ENCODE measurements around the gene PGS1.

The PGS1 gene

DNA sequence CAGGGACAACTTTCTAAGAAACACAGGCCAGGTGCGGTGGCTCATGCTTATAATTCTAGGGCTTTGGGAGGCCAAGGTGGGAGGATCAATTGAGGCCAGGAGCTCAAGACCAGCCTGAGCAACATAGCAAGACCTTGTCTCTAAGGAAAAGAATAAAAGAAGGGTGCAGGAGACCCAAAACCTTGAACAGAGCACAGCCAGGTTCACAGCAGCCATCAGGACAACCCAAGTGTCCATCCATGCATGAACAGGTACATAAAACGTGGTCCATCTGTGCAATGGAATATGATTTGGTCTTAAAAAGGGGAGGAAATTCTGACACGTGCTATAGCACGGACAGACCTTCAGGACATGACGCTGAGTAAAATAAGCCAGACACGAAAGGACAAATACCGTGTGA is 91.0 kb downstream of the PGS1 start:
- DNase-seq (ENCODE audit: extremely low read depth in 1 of 2, low read depth in 1 of 2): no peak

DNA sequence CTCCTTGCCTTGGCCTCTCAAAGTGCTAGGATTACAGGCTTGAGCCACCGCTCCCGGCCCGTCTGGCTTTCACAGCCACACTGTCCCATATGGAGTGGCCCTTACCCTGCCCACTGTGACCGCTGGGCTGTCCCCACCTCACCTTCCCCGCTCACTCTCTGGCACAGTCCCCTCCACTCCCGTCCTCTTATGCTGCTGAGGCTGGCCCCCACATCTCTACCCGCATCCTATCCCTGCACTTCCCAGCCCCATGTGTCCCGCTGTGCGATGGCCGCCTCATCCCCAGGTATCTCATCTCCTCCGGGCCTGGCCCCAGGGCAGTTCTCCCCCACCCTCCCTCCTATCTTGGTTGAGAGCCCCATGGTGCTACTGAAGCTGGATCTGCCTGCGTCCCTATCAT is 93.2 kb downstream of the PGS1 start:
- DNase-seq (ENCODE audit: extremely low read depth in 1 of 2, low read depth in 1 of 2): no peak

DNA sequence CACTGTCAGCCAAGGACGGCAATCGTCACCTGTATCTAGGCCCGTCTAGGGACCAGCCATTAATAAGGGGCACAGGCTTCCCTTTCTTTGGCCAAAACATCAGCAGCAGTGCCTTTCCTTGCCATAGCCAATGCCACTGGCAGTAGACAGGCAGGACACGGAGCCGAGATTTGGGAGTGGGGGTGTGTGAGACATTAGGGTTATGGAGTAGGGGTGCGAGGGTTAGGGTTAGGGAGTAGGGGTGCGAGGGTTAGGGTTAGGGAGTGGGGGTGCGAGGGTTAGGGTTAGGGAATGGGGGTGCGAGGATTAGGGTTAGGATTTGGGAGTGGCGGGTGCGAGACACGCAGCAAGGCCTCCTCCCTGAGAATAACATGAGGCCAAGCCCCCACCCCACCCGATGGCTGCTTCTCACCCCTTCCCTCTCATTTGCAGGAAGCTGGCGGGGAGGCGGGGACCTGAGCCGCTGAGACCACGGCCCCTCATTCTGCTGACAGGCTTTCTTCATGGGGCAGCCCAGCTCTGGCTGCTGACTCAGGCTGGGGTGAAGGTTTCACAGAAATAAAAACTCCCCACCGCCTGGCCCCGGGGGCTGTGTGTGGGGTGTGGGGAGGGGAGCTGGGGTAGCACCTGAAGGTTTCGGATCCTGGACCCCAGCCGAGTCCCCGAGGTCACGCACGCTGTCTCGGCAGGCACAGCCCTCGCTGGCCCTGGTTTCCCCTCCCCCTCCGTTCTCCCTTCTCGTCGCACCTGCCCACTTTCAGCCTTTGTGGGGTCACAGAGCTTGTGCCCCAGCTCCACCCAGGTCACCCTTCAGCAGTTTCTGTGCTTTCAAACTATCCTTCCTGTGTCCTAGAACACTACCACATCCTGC is 93.8 kb downstream of the PGS1 start:
- DNase-seq (ENCODE audit: extremely low read depth in 1 of 2, low read depth in 1 of 2): no peak

DNA sequence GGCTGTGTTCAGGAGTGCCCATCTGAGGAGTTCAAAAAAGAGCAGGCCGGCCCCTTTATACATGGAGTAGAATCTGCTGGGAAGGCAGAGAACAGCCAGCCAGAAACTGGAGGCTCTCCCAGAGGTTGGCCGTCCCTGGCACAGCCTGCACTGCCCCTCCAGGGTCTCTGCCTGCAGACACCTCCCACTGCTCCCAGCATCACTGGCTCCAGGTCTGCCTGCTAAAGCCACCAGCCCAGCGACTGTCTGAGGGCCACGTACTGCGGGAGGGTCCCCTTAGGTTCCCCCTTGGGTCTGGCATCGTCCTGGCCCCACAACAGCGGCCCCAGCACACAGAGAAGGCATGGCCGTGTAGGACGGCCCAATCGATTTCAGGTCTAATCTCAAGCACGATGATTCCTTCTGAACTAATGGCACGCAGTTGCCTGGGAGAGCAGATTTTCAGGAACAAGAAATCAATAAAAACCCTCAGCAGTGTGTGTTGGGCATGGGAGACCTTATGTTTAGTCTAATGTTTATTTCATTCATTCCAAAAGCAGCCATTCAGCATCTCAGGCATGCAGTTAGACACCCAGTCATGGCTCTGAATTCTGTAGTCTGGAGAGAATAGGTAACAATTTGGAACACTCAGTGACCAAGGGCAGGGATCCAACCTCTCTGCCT is 95.6 kb downstream of the PGS1 start:
- DNase-seq (ENCODE audit: extremely low read depth in 1 of 2, low read depth in 1 of 2): no peak

Data from activated CD8-positive, alpha-beta memory T cell treated with anti-CD3 and anti-CD28 coated beads for 1 hour (primary cell).